ENCODE results near the gene ADGRG1.

The ADGRG1 gene

DNA sequence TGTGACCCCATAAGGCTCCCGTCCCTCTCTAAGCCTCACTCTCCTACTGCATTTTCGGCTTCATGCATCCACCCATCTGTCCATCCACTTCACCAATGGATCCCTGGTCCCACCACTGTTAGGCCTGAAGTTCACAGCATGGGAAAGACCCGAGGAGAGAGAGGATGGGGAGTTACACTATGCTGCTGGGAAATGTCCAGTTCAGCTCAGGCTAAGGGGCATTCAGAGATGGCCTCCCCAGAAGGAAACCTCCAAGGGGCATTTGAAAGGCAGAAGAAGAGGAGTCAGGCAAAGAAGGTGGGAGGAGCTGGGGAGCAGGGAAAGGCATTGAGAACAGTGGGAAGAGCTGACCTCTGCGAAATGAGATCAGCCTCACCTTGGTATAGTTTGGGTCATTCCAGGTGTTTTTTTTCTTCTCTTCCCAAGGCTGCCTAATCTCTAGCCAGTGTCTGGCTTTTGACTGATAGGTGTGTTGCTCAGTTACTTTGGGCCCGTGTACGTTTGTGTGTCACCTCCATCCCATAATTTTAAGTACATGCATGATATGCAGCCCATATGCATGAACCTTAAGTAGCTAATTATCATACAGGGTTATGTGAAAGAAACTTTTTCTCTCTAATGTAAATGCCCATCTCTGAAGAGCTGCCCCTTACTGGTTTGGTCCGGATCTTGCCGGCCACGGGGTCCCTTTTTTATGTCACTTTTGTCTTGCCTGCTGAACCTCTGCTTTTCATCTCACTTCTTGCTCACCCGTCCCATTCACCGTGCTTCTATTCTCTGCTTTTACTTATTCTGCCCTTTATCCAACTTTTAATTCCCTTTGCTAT, 54.6 kb downstream of the ADGRG1 start:
- DNase-seq (ENCODE audit: low read depth in 1 of 2, low spot score in 1 of 2): no peak

DNA sequence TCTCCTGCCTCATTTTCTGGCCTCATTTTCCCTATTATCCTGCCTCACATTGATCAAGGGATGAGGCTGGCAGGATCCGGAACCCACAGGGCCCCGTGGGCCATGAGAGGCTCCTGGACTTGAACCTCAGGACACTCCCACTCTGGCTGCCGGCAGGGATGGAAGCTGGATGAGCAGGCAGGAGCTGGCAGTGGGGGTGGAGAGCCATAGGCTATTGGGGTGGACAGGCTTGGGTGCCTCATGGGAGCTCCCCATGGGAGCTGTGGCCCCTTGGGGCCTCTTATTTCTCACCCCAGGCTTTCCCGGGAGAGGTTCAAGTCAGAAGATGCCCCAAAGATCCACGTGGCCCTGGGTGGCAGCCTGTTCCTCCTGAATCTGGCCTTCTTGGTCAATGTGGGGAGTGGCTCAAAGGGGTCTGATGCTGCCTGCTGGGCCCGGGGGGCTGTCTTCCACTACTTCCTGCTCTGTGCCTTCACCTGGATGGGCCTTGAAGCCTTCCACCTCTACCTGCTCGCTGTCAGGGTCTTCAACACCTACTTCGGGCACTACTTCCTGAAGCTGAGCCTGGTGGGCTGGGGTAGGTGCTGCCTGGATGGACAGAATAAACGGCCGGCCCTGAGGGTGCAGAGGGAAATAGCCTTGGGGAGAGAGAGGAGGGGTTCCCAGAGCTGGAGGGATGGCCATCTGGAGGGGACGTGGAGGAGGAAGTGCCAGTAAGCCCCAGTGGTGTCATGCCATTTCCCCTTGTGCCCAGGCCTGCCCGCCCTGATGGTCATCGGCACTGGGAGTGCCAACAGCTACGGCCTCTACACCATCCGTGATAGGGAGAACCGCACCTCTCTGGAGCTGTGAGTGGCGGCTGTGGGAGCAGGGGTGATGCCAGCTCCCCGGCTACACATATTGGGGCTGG, 55.5 kb downstream of the ADGRG1 start:
- DNase-seq (ENCODE audit: low read depth in 1 of 2, low spot score in 1 of 2): no peak

DNA sequence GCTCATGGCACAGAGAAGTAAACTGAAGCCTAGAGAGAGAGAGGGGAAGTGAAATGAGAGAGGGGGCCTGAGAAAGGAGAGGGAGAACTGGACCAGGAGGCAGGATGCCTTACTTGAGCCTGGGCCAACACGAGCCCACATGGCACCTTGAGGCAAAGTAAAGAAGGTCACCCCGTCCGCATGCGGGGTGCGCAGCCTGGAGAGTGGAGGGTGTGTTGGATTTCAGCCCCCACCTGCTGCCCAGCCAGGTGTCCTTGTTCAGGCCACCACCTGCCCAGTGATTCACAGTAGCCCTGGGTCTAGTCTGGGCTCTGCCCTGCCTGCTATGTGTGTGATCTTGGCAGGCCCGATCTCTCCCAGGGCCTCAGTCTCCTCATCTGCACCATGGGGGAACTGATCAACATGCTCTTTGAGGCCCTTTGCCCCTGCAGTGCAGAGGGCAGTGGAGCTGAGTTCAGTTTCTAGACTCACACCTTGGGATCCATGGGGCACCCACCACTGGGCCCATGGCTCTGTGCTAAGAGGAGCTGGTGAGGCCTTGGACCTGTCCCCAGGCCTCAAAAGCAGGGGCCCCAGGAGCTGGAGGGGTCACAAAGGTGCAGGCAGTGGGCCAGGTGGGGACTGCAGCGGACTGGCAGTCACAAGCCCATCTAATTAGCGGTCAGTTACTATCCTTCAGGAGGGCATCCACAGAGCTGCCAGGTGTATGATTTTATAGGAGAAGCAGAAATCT, 56.4 kb downstream of the ADGRG1 start:
- no peak for DNase-seq (ENCODE audit: low read depth in 1 of 2, low spot score in 1 of 2)

DNA sequence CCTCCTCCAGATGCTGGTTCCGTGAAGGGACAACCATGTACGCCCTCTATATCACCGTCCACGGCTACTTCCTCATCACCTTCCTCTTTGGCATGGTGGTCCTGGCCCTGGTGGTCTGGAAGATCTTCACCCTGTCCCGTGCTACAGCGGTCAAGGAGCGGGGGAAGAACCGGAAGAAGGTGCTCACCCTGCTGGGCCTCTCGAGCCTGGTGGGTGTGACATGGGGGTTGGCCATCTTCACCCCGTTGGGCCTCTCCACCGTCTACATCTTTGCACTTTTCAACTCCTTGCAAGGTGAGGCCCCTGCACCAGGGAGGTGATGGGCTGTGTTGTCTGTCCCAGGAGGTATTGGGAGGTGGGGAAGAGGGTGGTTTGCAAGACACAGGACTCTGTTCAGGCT, 57.2 kb downstream of the ADGRG1 start:
- DNase-seq (ENCODE audit: low read depth in 1 of 2, low spot score in 1 of 2): no peak

DNA sequence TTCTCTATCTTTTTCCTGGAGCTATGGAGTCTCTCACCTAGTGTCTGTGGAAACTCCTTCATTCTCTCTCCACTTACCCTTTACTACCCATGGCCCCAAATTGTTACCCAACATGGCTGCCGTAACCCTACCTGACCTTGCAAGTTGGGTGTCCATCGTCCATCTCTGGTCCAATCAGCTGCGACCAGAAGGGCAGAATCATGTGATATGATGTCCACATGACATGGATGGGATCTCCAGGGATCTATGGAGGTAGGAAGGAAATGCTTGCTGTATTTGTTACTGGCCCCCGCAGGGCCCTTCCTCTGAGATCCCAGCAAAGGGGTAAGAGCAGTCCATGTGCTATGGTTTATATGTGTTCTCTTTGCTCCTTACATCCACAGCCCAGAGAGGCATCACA, 58.1 kb downstream of the ADGRG1 start:
- DNase-seq (ENCODE audit: low read depth in 1 of 2, low spot score in 1 of 2): no peak

DNA sequence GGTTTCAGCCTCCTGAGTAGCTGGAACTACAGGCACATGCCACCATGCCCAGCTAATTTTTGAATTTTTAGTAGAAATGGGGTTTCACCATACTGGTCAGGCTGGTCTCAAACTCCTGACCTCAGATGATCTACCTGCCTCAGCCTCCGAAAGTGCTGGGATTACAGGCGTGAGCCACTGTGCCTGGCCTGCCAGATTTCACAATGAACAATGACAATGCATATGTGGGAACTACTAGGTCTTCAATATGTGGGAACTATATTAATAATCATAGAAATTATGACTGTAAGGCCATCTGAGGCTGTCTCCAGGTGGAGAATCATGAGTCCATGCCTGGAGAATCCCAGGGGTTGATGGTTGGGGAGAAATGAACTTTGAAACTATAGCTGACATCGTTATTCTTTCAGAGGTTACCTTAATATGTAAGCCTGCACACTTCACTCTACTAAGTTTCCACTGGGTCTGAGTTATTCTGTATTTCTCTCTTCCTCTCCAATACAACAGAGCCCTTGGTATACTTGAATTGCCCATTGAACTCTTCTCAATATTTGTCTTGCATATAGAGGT, 59.0 kb downstream of the ADGRG1 start:
- DNase-seq (ENCODE audit: low read depth in 1 of 2, low spot score in 1 of 2): no peak

DNA sequence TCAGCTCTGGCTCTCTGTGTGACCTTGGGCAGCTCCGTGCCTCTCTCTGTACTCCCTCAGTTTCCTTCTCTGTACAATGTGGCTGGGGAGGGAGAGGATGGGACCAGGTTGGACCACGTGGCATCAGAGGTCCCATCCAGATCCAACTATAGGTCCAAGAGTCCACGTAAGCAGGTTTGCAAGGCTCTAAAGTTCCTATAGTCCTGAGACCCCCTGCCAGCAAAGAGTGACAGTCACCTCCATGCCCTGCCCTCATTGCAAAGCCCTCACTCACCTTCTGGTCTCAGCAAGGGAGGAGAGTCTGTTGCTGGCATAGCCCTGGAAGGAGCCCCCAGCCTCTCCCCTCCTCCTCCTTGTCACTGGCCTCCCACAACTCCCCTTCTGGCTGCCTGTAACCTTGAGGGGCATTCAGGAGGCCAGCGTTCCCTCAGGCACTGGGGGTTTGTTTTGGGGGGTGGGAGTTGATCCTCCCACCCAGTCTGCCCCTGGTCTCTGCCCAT, 60.1 kb downstream of the ADGRG1 start:
- DNase-seq (ENCODE audit: low read depth in 1 of 2, low spot score in 1 of 2): no peak

DNA sequence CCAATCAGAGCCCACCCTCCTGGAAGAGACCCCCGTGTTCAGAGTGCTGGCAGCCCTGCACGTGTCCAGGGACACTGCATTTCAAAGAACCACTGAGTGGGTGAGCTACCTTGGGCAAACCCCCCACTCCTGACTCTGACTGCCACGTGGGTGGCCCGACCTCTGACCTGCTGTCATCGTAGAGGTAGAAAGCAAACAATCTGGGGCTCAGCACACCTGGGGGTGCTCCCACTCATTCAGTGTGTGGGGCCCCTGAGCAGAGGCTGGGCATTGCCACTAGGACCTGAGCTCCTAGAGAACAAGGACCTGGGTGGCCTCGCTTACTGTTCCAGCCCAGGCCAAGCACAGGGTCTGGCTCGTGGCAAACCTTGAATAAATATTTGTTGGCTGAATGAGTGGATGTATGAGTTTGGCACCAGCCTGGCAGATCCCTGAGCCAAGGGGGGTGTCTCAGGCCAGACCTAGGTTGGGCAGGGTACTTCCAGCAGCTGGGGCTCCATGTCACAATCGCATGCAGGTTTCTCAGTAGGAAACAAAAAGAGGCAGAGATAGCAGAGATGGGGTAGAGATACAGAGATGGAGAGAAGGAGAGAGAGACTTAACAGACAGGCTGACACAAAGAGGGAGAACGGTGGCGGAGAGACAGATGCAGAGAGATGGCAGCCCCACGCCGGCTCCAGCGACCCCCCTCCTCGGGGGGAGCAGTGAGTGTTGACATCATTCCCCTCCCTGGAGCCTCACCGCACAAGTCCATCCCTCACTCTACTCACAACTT, 60.7 kb downstream of the ADGRG1 start:
- no peak for DNase-seq (ENCODE audit: low read depth in 1 of 2, low spot score in 1 of 2)

DNA sequence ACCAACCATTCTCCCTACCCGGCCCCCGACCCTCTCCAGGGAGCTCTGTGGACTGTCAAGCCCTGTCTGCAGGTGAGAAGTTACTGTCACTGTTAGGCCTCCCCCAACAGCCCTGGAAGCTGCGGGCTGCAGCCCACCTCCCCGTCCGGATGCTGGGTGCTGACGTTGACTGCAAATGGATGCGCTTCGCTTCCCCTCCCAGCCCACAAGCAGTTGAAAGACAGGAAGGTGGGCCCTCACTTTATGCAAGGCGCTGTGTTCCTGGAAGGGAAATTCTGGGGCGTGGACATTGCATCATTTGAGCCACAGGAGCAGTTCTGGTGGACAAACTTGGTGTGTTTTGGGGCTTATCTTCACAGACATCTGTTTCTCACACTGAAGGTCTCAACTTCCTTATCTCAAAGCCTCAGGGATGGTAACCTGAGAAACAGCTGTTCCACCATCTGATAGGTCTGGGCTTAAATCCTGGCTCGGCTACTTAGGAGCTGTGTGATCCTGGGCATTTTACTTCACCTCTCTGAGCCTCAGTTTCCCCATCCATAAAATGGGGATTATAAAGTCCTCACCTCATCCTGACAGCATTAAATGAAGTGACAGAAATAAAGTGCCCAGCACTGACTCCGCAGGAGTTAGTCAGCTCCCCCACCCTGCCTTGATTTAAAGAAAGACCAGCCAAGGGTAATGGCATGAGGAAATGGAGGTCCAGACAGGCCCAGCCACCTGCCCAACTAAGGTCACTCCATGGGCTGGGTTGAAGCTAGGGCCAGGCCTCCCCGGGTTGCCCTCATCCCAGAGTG, 61.5 kb downstream of the ADGRG1 start:
- no peak for DNase-seq (ENCODE audit: low read depth in 1 of 2, low spot score in 1 of 2)

DNA sequence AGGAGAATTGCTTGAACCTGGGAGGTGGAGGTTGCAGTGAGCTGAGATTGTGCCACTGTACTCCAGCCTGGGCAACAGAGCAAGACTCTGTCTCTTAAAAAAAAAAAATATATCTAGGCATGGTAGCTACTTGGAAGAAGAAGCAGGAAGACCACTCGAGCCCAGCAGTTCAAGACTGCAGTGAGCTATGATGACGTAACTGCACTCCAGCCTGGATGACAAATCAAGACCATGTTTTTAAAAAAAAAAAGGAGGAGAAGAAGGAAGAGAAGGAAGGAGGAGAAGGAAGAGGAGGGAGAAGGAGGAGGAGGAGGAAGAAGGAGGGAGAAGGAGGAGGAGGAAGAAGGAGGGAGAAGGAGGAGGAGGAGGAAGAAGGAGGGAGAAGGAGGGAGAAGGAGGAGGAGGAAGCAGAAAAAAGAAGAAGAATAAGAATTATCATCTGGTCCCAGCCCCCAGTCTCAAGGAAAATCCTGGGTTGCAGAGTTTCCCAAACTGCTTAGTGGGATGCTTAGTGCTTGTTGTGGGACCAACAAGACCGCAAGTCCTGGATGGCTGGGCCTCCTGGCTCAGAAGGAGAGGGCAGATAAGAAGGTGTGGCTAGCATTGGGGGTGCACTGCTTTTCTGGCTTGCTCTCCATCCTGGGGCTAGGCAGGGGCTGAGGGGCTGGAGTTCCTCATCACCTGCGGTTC, 62.5 kb downstream of the ADGRG1 start:
- no peak for DNase-seq (ENCODE audit: low read depth in 1 of 2, low spot score in 1 of 2)

DNA sequence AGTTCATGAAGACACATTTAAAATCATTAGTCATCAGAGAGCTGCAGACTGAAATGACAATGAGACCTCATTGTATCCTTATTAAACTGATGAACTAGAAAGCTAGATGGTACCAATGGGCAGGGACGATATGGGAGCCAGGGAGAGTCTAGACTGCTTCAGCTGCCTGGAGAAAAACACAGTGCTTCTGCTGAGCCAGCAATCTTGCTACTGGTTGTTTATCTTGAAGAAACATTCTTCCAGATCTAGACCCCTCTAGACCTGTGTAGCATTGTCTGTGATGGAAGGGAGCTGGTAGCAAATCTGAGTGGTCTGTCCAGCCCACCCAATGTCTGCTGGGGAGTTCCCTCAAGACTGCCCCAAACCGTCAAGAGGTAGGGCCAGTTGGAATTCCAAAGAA, 64.2 kb downstream of the ADGRG1 start:
- no peak for DNase-seq (ENCODE audit: low read depth in 1 of 2, low spot score in 1 of 2)

DNA sequence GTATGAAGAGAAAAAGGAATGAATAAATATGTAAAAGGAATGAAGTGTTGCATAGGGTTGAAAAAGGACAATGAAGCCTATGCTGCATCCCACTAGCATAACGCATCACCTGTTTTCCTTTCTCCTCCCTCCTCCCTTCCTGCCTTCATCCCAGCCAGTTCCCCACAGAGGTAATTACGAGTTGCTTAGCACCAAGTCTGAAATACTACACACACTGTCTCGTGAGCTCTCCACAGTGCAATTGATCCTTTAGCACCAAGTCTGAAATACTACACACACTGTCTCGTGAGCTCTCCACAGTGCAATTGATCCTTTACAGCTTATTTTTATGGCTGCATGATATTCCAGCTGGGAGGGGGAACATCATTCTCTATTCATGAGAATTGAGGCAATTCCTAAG, 65.1 kb downstream of the ADGRG1 start:
- no peak for DNase-seq (ENCODE audit: low read depth in 1 of 2, low spot score in 1 of 2)

DNA sequence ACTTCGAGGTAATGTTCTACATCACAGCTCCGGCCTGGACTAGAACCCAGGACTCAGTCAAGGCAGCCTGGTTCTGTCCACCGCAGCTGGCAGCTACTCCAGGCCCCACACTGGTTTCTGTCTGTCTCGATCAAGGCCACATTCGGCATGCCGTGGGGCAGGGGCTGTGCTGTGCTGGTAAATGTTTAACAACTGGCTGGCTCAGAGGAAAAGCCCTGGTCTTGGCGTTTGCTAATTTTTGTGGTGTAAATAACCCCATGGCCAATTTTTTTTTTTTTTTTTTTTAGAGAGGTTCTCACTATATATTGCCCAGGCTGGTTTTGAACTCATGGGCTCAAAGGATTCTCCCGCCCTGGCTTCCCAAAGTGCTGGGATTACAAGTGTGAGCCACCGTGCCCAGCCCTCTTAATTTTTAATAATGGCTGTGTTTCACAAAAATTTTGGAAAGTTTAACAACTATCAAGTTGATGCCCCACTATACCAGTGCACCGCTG, 65.8 kb downstream of the ADGRG1 start:
- no peak for DNase-seq (ENCODE audit: low read depth in 1 of 2, low spot score in 1 of 2)

DNA sequence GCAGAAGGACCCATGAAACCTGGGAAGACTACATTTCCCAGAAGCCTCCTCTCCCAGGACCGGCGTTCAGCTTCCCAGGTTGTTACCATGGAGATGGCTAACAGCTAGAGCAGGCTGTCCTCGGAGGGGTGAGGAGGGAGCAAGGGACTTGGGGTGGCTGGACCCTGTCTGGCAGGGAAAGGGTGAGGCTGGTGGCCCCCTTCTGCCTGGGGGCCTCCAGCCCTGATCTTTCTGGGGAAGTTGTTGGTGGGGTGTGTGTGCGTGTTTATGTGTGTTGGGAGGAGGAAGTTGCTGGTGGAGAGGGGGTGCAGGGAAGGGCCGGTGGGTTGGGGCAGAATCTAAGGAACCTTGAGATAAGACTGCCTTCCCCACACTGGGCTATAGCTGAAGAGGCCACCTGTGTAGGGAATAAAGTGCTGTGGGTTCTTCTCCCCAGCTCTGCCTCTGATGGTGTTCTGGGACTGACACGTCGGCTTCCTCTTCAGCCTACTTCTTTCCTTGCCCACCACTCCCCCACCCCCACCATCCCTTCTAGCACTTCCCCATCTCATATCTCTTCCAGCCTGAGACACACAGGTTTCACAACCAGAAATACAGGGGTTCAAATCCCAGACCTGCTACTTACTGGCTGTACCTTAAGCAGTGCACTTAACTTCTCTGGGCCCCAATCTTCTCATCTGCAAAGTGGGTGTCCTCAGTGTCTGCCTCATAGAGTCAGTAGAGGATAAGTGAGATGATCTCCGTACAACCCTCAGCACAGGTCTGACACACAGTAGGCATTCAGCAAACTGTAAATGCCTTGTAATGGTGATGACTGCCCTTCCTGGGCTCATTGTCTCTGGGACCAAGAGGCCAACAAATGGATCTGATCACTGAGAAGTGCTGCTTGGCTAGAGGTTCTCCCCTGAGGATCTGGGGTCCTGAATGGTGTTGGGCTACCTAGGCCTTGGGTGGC, 66.6 kb downstream of the ADGRG1 start, which contains the start of gene DRC7:
Gene DRC7, plus strand, starts transcription at position 82 of the 955 bp plus-strand sequence. CDS start 3,144 bp downstream, outside the sequence.
- DNase-seq (ENCODE audit: low read depth in 1 of 2, low spot score in 1 of 2): peak in 1 of 2 donors; percentile 11

DNA sequence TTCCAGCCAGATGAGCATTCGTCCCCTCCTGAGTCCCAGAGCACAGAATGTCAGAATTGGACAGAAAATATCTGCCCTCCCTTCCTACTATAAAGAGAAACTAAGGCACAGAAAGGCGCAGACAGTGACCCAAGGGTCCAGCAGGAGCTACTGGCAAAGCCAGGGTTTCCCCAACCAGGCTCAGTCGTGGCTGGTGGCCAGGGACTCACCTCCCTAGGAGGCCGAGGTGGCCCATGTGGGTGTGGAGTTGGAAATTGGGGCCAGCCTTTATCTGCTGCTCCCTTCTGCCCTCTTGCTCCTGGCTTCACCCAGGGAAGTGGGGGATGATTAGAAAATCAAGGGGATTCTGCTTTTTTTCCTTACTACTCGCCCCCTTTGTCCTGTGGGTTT, 67.2 kb downstream of the ADGRG1 start:
- DNase-seq (ENCODE audit: low read depth in 1 of 2, low spot score in 1 of 2): no peak

DNA sequence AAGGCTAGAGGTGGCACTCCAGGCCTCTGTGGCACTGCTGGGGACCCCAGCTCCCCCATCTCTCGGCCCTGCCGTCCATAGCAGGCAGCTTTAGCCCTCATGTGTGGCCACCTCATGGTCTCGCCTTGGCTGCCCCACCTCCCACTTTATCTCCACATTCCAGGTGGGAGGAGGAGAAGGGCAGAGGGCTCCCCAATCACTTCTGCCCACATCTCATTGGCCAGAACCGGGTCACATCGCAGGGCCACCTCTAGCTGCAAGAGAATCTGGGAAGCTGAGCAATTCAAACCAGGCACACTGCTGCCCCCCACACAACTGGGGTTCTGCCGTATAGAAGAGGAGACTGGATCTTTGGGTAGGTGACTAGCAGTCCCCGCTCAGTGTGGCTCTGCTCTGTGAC, 67.8 kb downstream of the ADGRG1 start:
- no peak for DNase-seq (ENCODE audit: low read depth in 1 of 2, low spot score in 1 of 2)

DNA sequence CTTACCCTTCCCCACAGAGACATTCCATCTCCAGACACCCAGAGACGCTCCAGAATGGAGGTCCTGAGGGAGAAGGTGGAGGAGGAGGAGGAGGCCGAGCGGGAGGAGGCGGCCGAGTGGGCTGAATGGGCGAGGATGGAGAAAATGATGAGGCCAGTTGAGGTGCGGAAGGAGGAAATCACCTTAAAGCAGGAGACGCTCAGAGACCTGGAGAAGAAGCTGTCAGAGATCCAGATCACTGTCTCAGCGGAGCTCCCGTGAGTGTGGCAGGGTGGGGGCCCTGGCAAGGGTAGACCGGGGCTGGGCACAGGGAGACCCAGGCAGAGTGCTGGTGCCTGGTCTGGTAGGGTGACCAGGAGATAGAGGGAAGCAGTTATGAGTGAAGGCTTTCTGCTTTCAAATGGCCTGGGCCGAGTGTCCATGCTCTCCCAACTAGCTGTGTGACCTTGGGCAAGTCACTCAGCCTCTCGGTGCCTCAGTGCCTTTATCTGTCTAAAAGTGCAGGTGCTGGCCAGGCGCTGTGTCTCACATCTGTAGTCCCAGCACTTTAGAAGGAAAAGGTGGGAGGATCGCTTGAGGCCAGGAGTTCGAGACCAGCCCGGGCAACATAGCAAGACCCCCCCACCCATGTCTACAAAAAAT, 69.6 kb downstream of the ADGRG1 start:
- no peak for DNase-seq (ENCODE audit: low read depth in 1 of 2, low spot score in 1 of 2)
